ENCODE results near the gene RAB27B.
A peak's percentile ranks its signal among the peaks of the same experiment; 100 is the strongest.

RAB27B gene

DNA sequence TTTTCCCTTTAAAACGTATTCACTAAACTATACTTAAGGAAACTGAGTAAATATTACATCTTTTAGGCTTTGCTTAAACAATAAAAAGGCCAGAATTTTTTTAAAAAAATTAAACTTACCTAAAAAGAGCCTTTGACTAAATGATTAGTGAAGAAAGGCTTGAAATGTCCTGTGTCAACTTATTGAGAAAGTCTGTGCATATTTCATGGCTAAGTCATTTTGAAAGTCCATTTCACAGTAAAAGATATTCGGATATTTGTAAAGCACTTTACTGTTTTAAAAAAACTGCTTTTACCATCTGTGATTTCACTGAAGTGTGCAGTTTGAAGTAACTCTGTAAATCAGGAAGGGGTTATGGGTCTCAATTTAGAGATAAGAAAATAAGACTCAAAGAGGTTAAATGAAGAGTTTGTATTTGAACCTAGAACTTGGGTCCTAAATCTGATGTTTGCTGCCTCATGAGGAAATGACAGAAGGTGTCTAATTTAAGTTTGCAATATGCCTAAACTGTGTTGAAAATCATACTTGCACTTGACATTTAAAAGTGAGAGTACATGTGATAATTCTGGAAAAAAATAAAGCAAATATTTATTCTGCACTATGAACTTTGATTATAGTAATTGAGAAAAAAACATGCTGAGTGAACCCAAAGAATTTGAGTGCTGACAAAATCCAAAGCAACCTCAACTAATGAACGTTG, 50.5 kb downstream of the RAB27B start:
- no peak overlapping the region for H3K4me2 ChIP-seq (ENCODE audit: low read length)
- no peak overlapping the region for H3K4me3 ChIP-seq (ENCODE audit: low read length)
- H3K27ac ChIP-seq (ENCODE audit: low read depth, low read length), result no peak overlapping the region
- DNase-seq, result no peak
- H2BK120ac ChIP-seq (ENCODE audit: low read depth, low read length), result no peak overlapping the region
- no peak overlapping the region for H3K9ac ChIP-seq (ENCODE audit: low read length)
- no peaks in the 10 kb centered on the region for H3K79me2 ChIP-seq (ENCODE audit: control insufficient read depth, insufficient read depth, low read length)
- no CpG with 5 or more reads among the region's 3 CpGs for WGBS (ENCODE audit: extremely low coverage, insufficient coverage, low lambda C conversion rate)
- no peak overlapping the region for H2BK15ac ChIP-seq (replicated peaks; ENCODE audit: low read depth)
- H4K8ac ChIP-seq (ENCODE audit: low read depth, low read length), result no peak overlapping the region
- H3K4ac ChIP-seq (ENCODE audit: low read depth, low read length), result no peak overlapping the region
- H3K4me1 ChIP-seq (ENCODE audit: control insufficient read depth, low read depth, low read length), result peaks cover 13% of the 10 kb centered on the region
- no peaks in the 10 kb centered on the region for H3K79me1 ChIP-seq (ENCODE audit: low read length)
- H3K36me3 ChIP-seq (ENCODE audit: control insufficient read depth, insufficient read depth, low read length), result no peaks in the 10 kb centered on the region
- H3K23ac ChIP-seq (ENCODE audit: low read length), result no peak overlapping the region
- no peak overlapping the region for H3K18ac ChIP-seq (ENCODE audit: low read length)
- no peak overlapping the region for H2AK5ac ChIP-seq (ENCODE audit: low read length)
- H3K27me3 ChIP-seq (ENCODE audit: insufficient read depth, low read length, poor library complexity), result no peaks in the 10 kb centered on the region
- no peak overlapping the region for H3K56ac ChIP-seq (ENCODE audit: low read length)
- H4K5ac ChIP-seq (ENCODE audit: low read length), result no peak overlapping the region
- H2BK5ac ChIP-seq (ENCODE audit: low read length), result no peak overlapping the region

DNA sequence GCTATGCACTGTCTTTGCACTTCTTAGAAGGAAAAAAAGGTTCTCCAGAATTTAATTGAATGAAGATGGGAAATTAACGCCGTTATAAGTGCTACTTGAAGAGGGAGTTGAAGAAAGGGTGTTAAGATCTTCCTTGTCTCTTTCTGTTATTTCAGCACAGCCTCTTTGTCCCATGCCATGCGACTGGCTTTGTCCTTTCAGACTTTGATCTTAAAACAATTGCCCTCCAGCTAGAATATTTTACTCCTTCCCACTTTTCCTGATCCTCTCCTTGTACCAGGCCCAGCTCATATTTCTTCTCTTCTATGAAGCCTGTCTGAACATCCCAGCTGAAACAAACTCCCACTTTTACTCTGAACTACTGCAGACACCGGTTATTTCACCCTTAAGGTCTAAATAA, 51.4 kb downstream of the RAB27B start:
- Histone ChIP-seq H3K4ac (ENCODE audit: low read depth, low read length) (no peak overlapping the region), H2BK5ac (ENCODE audit: low read length) (no peak overlapping the region), H3K36me3 (ENCODE audit: control insufficient read depth, insufficient read depth, low read length) (no peaks in the 10 kb centered on the region), H3K27ac (ENCODE audit: low read depth, low read length) (peak overlapping the region; percentile 19), H3K56ac (ENCODE audit: low read length) (no peak overlapping the region), H4K8ac (ENCODE audit: low read depth, low read length) (no peak overlapping the region), H3K79me1 (ENCODE audit: low read length) (no peaks in the 10 kb centered on the region), H3K4me3 (ENCODE audit: low read length) (no peak overlapping the region), H2BK120ac (ENCODE audit: low read depth, low read length) (no peak overlapping the region), H3K27me3 (ENCODE audit: insufficient read depth, low read length, poor library complexity) (no peaks in the 10 kb centered on the region), H2AK5ac (ENCODE audit: low read length) (no peak overlapping the region), H3K9ac (ENCODE audit: low read length) (no peak overlapping the region), H3K79me2 (ENCODE audit: control insufficient read depth, insufficient read depth, low read length) (no peaks in the 10 kb centered on the region), H3K4me2 (ENCODE audit: low read length) (no peak overlapping the region), H3K4me1 (ENCODE audit: control insufficient read depth, low read depth, low read length) (peaks cover 13% of the 10 kb centered on the region), H4K5ac (ENCODE audit: low read length) (no peak overlapping the region), H2BK15ac (replicated peaks; ENCODE audit: low read depth) (no peak overlapping the region), H3K18ac (ENCODE audit: low read length) (no peak overlapping the region), H3K23ac (ENCODE audit: low read length) (no peak overlapping the region)
- WGBS (ENCODE audit: extremely low coverage, insufficient coverage, low lambda C conversion rate), result no CpG with 5 or more reads among the region's 4 CpGs
- DNase-seq, result peak; percentile 78

DNA sequence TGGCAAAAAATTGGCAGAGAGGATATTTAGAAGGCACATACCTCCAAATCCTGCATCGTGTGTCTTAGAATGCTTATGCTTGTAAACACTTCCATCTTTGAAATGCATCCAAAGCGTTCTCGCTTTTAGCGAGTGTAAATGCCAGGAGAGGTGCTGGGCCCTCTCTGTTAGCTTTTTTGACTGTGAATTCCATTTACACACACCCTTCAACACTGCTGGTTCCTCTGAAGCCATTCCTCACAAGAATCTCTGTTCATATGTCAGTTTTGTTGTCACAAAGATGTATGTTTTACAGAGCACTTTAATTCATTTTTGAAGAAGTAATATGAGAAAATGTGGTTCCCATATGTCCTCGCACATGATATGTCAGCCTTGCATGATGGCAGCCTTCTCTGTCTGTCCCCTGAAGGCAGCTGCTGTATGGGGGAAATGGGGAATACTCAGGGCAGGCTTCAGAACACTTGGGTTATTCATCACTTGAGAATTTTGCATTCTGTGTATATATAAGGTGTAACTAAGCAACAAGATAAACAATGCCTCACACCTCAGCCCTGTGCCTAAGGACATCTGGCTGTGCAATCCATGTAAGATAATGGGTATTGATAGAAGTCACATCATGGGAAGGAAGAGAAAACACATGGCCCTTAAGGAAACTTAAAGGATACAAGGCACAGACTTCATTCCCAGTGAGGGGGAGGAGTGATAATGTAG, 52.3 kb downstream of the RAB27B start:
- Histone ChIP-seq H3K23ac (ENCODE audit: low read length) (no peak overlapping the region), H3K18ac (ENCODE audit: low read length) (no peak overlapping the region), H2BK120ac (ENCODE audit: low read depth, low read length) (no peak overlapping the region), H3K9ac (ENCODE audit: low read length) (no peak overlapping the region), H3K36me3 (ENCODE audit: control insufficient read depth, insufficient read depth, low read length) (no peaks in the 10 kb centered on the region), H4K5ac (ENCODE audit: low read length) (no peak overlapping the region), H3K4me3 (ENCODE audit: low read length) (no peak overlapping the region), H3K79me1 (ENCODE audit: low read length) (no peaks in the 10 kb centered on the region), H2AK5ac (ENCODE audit: low read length) (no peak overlapping the region), H3K27me3 (ENCODE audit: insufficient read depth, low read length, poor library complexity) (no peaks in the 10 kb centered on the region), H3K56ac (ENCODE audit: low read length) (no peak overlapping the region), H3K4ac (ENCODE audit: low read depth, low read length) (no peak overlapping the region), H3K27ac (ENCODE audit: low read depth, low read length) (peak overlapping the region; percentile 16), H2BK5ac (ENCODE audit: low read length) (no peak overlapping the region), H3K4me1 (ENCODE audit: control insufficient read depth, low read depth, low read length) (peaks cover 13% of the 10 kb centered on the region), H4K8ac (ENCODE audit: low read depth, low read length) (no peak overlapping the region), H3K79me2 (ENCODE audit: control insufficient read depth, insufficient read depth, low read length) (no peaks in the 10 kb centered on the region), H3K4me2 (ENCODE audit: low read length) (no peak overlapping the region), H2BK15ac (replicated peaks; ENCODE audit: low read depth) (no peak overlapping the region)
- no CpG with 5 or more reads among the region's 5 CpGs for WGBS (ENCODE audit: extremely low coverage, insufficient coverage, low lambda C conversion rate)
- peak; percentile 94 for DNase-seq

- Histone ChIP-seq H3K4ac (ENCODE audit: low read depth, low read length) (no peak overlapping the region), H3K4me3 (ENCODE audit: low read length) (no peak overlapping the region), H3K18ac (ENCODE audit: low read length) (no peak overlapping the region), H3K9ac (ENCODE audit: low read length) (no peak overlapping the region), H2BK5ac (ENCODE audit: low read length) (no peak overlapping the region), H3K4me2 (ENCODE audit: low read length) (no peak overlapping the region), H3K27ac (ENCODE audit: low read depth, low read length) (no peak overlapping the region), H4K8ac (ENCODE audit: low read depth, low read length) (no peak overlapping the region), H3K4me1 (ENCODE audit: control insufficient read depth, low read depth, low read length) (peaks cover 13% of the 10 kb centered on the region), H3K23ac (ENCODE audit: low read length) (no peak overlapping the region), H2BK120ac (ENCODE audit: low read depth, low read length) (peak overlapping the region; percentile 79), H3K36me3 (ENCODE audit: control insufficient read depth, insufficient read depth, low read length) (no peaks in the 10 kb centered on the region), H3K27me3 (ENCODE audit: insufficient read depth, low read length, poor library complexity) (no peaks in the 10 kb centered on the region), H3K79me1 (ENCODE audit: low read length) (no peaks in the 10 kb centered on the region), H2BK15ac (replicated peaks; ENCODE audit: low read depth) (no peak overlapping the region), H3K79me2 (ENCODE audit: control insufficient read depth, insufficient read depth, low read length) (no peaks in the 10 kb centered on the region), H2AK5ac (ENCODE audit: low read length) (peak overlapping the region; percentile 66), H3K56ac (ENCODE audit: low read length) (no peak overlapping the region), H4K5ac (ENCODE audit: low read length) (no peak overlapping the region)
- WGBS (ENCODE audit: extremely low coverage, insufficient coverage, low lambda C conversion rate), result no CpG with 5 or more reads among the region's 6 CpGs
- DNase-seq, result no peak
Measured at GRCh38 chr18:54881229-54881768, 53.0 kb downstream of the RAB27B start.

DNA sequence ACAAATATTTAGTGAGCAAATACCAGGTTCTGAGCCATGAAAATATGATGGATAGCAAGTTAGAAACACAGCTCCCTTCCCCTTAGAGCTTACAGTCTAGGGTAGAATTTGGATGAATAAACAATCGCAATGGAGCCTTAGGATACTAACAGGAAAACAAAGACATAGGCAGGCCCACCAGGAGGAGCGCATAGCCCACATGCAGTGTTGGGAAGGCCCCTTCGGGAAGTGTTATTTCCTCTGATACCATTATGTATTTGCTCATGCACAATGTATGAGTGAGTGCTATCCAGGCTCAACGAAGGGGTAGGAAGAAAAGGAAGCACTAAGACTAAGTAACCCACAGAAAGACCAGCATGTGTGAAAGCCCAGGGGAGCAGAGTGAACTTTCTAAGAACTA, 54.0 kb downstream of the RAB27B start:
- Histone ChIP-seq H3K36me3 (ENCODE audit: control insufficient read depth, insufficient read depth, low read length) (no peaks in the 10 kb centered on the region), H2AK5ac (ENCODE audit: low read length) (no peak overlapping the region), H2BK15ac (replicated peaks; ENCODE audit: low read depth) (no peak overlapping the region), H3K18ac (ENCODE audit: low read length) (no peak overlapping the region), H3K9ac (ENCODE audit: low read length) (no peak overlapping the region), H3K23ac (ENCODE audit: low read length) (no peak overlapping the region), H4K8ac (ENCODE audit: low read depth, low read length) (no peak overlapping the region), H3K56ac (ENCODE audit: low read length) (no peak overlapping the region), H3K79me1 (ENCODE audit: low read length) (no peaks in the 10 kb centered on the region), H4K5ac (ENCODE audit: low read length) (no peak overlapping the region), H3K4me2 (ENCODE audit: low read length) (no peak overlapping the region), H2BK5ac (ENCODE audit: low read length) (no peak overlapping the region), H2BK120ac (ENCODE audit: low read depth, low read length) (no peak overlapping the region), H3K27ac (ENCODE audit: low read depth, low read length) (no peak overlapping the region), H3K4ac (ENCODE audit: low read depth, low read length) (no peak overlapping the region), H3K79me2 (ENCODE audit: control insufficient read depth, insufficient read depth, low read length) (no peaks in the 10 kb centered on the region), H3K4me1 (ENCODE audit: control insufficient read depth, low read depth, low read length) (peaks cover 13% of the 10 kb centered on the region), H3K4me3 (ENCODE audit: low read length) (no peak overlapping the region), H3K27me3 (ENCODE audit: insufficient read depth, low read length, poor library complexity) (no peaks in the 10 kb centered on the region)
- no CpG with 5 or more reads among the region's 4 CpGs for WGBS (ENCODE audit: extremely low coverage, insufficient coverage, low lambda C conversion rate)
- DNase-seq, result peak; percentile 44
